Panc1 (cell line): ENCODE measurements around the gene LPIN1. TPM values are rescaled to one million over a fixed set of nuclear protein-coding genes. Genes with fewer than 3 reads are reported as not detected.

Source experiments
- ATAC-seq: fragments of 200-7000 bp; cut with Tn5 transposase; 2 replicates; pipeline ENCODE4 v1.9.1; 2020; ENCODE audit warnings: mild to moderate bottlenecking, moderate library complexity
- BruUV-seq: library from RNA; stranded (reverse); fragments of 400-500 nt; replicated peaks from 2 replicates; lab custom pipeline; 2021; lab: Mats Ljungman, UMichigan
- CTCF ChIA-PET: fragments of 300-600 bp; sonication (Branson Sonifier 250); formaldehyde crosslinking; loops from one replicate; lab custom pipeline; 2022; ENCODE audit warnings: antibody characterized with exemption; lab: Charles Lee
- POLR2A ChIA-PET: fragments of 300-600 bp; sonication (Branson Sonifier 250); formaldehyde crosslinking; loops from one replicate; lab custom pipeline; 2022; ENCODE audit warnings: antibody characterized with exemption; lab: Charles Lee
- DNase-seq: peaks from one replicate; pipeline ENCODE4 v3.0.0-alpha.2; 2010; ENCODE audit warnings: low read depth, low spot score
- H3K27ac ChIP-seq: 2 replicates; pipeline ENCODE4 v1.5.1; 2011; ENCODE audit warnings: mild to moderate bottlenecking, low read length, inconsistent platforms
- H3K27me3 ChIP-seq: fragments of 200-500 bp; sonication (Bioruptor generic); 2 replicates; pipeline ENCODE4 v1.6.0; 2014; ENCODE audit warnings: low read length, inconsistent platforms; ENCODE audit not compliant: control insufficient read depth, insufficient read depth
- H3K36me3 ChIP-seq: fragments of 200-500 bp; sonication (Bioruptor generic); 2 replicates; pipeline ENCODE4 v1.5.1; 2014; ENCODE audit warnings: inconsistent platforms, mild to moderate bottlenecking, low read length, moderate library complexity; ENCODE audit not compliant: control insufficient read depth, insufficient read depth
- H3K4me1 ChIP-seq: 2 replicates; pipeline ENCODE4 v1.5.1; 2011; ENCODE audit warnings: inconsistent platforms, mild to moderate bottlenecking, low read length, moderate library complexity; ENCODE audit not compliant: control insufficient read depth, insufficient read depth
- H3K4me3 ChIP-seq, 2 experiments: 2 replicates each; pipeline ENCODE4 v1.5.1; 2011 to 2012; ENCODE audit warnings: low read depth in 2 of 2, low read length in 2 of 2, mild to moderate bottlenecking in 2 of 2, inconsistent platforms in 1 of 2, moderate library complexity in 1 of 2
- H3K9me3 ChIP-seq: fragments of 200-500 bp; sonication (Bioruptor generic); 2 replicates; pipeline ENCODE4 v1.5.1; 2014; ENCODE audit warnings: low read depth, mild to moderate bottlenecking, inconsistent platforms, low read length, moderate library complexity; ENCODE audit not compliant: control insufficient read depth, insufficient read depth
- POLR2AphosphoS5 ChIP-seq: IDR thresholded peaks from 2 replicates; pipeline ENCODE4 v1.6.1; 2012; ENCODE audit warnings: mild to moderate bottlenecking, low read depth, low read length, moderate library complexity
- SIN3A ChIP-seq: IDR thresholded peaks from 2 replicates; pipeline ENCODE4 v1.6.1; 2012; ENCODE audit warnings: low read depth, mild to moderate bottlenecking, low read length, moderate library complexity, borderline replicate concordance; ENCODE audit not compliant: insufficient read depth
- TCF7L2 ChIP-seq: IDR thresholded peaks from 2 replicates; pipeline ENCODE4 v1.6.1; 2011; ENCODE audit warnings: mild to moderate bottlenecking, low read depth, low read length, inconsistent platforms
- in situ Hi-C: cut with HindIII; loops from 2 replicates; pipeline ENCODE4 v1.10.0; 2016; ENCODE audit warnings: low sequenced_read_pairs, low pct_unique_long_range_greater_than_20kb
- intact Hi-C: fragments of 100-400 bp; cut with micrococcal nuclease; formaldehyde crosslinking; loops from one replicate; pipeline ENCODE4 v1.10.0; 2022; ENCODE audit not compliant: unreplicated experiment
- total RNA-seq: library from RNA; stranded (reverse); gene quantifications from one replicate; pipeline ENCODE4 v1.2.1, GENCODE V29; 2021; ENCODE audit not compliant: unreplicated experiment
- TF ChIP-seq, protein P1 (sequence below), 2 experiments: IDR thresholded peaks; 2 replicates each; pipeline ENCODE4 v1.6.1; 2011 to 2012; ENCODE audit warnings: low read depth in 2 of 2, control low read depth in 1 of 2, low read length in 1 of 2, mild to moderate bottlenecking in 1 of 2, moderate library complexity in 1 of 2; ENCODE audit not compliant: insufficient read depth in 1 of 2
- TF ChIP-seq, protein P2 (sequence below): fragments of 450-650 bp; IDR thresholded peaks from 2 replicates; pipeline ENCODE4 v1.5.1; 2017; ENCODE audit warnings: mild to moderate bottlenecking

Gene LPIN1
- total RNA-seq, 1 experiment from 2014 or later = 51.8 TPM

DNA sequence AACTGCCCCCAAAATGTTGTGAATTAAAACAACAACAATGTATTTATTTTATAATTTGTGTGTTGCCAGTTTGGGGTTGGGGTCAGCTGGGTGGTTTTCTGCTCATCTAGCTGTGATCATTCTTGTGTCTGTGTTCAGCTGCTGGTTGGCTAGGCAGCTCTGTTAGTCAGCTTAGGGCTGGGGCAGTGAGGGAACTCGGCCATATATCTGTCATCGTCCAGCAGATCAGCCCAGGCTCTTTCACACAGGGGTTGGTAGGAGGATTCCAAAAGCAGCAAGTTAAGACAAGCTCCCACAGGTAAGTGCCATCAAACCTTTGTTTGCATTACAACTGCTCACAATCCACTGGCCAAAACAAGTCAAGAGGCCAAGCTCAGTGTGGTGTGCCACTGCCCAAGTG, 121.5 kb downstream of the LPIN1 start:
- H3K4me3 ChIP-seq = no peak overlapping the region
- H3K9me3 ChIP-seq = no peaks in the 10 kb centered on the region
- DNase-seq (no peak), ATAC-seq (no peak)
- ChIA-PET POLR2A (no interaction called here), CTCF (no interaction called here)
- H3K27ac ChIP-seq = no peak overlapping the region
- H3K4me1 ChIP-seq = peaks cover 7% of the 10 kb centered on the region
- TF ChIP-seq POLR2AphosphoS5 (no peak), SIN3A (no peak), TCF7L2 (no peak)
- TF ChIP-seq, protein P1, sequence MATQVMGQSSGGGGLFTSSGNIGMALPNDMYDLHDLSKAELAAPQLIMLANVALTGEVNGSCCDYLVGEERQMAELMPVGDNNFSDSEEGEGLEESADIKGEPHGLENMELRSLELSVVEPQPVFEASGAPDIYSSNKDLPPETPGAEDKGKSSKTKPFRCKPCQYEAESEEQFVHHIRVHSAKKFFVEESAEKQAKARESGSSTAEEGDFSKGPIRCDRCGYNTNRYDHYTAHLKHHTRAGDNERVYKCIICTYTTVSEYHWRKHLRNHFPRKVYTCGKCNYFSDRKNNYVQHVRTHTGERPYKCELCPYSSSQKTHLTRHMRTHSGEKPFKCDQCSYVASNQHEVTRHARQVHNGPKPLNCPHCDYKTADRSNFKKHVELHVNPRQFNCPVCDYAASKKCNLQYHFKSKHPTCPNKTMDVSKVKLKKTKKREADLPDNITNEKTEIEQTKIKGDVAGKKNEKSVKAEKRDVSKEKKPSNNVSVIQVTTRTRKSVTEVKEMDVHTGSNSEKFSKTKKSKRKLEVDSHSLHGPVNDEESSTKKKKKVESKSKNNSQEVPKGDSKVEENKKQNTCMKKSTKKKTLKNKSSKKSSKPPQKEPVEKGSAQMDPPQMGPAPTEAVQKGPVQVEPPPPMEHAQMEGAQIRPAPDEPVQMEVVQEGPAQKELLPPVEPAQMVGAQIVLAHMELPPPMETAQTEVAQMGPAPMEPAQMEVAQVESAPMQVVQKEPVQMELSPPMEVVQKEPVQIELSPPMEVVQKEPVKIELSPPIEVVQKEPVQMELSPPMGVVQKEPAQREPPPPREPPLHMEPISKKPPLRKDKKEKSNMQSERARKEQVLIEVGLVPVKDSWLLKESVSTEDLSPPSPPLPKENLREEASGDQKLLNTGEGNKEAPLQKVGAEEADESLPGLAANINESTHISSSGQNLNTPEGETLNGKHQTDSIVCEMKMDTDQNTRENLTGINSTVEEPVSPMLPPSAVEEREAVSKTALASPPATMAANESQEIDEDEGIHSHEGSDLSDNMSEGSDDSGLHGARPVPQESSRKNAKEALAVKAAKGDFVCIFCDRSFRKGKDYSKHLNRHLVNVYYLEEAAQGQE (IDR thresholded peaks at IDR 0.05; ENCODE audit: insufficient read depth in 1 of 2, low read depth in 2 of 2, low read length in 1 of 2) = no peak
- TF ChIP-seq, protein P2, sequence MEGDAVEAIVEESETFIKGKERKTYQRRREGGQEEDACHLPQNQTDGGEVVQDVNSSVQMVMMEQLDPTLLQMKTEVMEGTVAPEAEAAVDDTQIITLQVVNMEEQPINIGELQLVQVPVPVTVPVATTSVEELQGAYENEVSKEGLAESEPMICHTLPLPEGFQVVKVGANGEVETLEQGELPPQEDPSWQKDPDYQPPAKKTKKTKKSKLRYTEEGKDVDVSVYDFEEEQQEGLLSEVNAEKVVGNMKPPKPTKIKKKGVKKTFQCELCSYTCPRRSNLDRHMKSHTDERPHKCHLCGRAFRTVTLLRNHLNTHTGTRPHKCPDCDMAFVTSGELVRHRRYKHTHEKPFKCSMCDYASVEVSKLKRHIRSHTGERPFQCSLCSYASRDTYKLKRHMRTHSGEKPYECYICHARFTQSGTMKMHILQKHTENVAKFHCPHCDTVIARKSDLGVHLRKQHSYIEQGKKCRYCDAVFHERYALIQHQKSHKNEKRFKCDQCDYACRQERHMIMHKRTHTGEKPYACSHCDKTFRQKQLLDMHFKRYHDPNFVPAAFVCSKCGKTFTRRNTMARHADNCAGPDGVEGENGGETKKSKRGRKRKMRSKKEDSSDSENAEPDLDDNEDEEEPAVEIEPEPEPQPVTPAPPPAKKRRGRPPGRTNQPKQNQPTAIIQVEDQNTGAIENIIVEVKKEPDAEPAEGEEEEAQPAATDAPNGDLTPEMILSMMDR = no peak
- no peaks in the 10 kb centered on the region for H3K36me3 ChIP-seq
- in situ Hi-C loops = no loop called here
- no peaks in the 10 kb centered on the region for H3K27me3 ChIP-seq
- BruUV-seq = no TSS peak
- intact Hi-C loops = no loop called here

DNA sequence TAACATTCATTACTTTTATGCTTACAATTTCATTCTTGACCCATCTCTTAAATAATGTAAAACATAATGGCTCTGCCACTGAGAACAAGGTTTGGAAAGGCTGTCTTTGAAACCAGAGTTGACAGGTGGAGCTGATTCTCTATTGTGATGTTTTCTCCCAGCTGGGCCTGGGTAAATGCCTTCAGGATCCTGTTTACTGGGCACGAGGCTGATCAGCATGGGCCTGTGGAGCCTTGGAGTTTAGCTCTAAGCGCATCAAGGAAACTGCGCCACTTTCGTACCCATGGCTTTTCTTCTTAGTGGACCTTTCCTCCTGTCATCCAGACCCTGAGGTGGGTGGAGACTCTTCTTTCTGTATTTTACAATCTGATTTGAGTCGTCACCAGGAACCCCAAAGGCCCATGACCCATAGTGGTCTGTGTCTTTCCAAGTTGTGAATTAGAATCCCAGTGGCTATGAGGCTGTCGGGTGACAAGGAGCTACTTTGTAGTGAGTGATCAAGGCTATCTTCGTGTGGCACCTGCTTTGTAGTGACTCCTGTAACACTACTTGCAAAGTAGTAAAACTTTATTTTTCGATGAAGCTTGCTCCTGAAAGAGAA, 123.1 kb downstream of the LPIN1 start:
- in situ Hi-C loops (no loop called here), intact Hi-C loops (no loop called here)
- ChIA-PET POLR2A (no interaction called here), CTCF (no interaction called here)
- Histone ChIP-seq H3K36me3 (no peaks in the 10 kb centered on the region), H3K4me1 (peaks cover 10% of the 10 kb centered on the region), H3K27ac (no peak overlapping the region), H3K9me3 (no peaks in the 10 kb centered on the region), H3K27me3 (no peaks in the 10 kb centered on the region), H3K4me3 (no peak overlapping the region)
- no TSS peak for BruUV-seq
- TF ChIP-seq, protein P2 = no peak
- TF ChIP-seq, protein P1 (IDR thresholded peaks at IDR 0.05; ENCODE audit: insufficient read depth in 1 of 2, low read depth in 2 of 2, low read length in 1 of 2) = no peak
- TF ChIP-seq TCF7L2 (no peak), SIN3A (no peak), POLR2AphosphoS5 (no peak)
- ATAC-seq (no peak), DNase-seq (no peak)
